HCT116 (cell line): ENCODE results near the gene ABCC11.

Experiments used
- CTCF ChIP-seq, 3 experiments: fragments of 200-600 bp in 1 of 3; sonication (generic) in 1 of 3; IDR thresholded peaks in 2 of 3; conservative IDR thresholded peaks in 1 of 3; 2 replicates each; pipeline ENCODE4 v1.5.1; 2012 to 2017; ENCODE audit warnings: low read depth in 2 of 3, low read length in 2 of 3, antibody characterized with exemption in 1 of 3, borderline replicate concordance in 1 of 3, control low read depth in 1 of 3, mild to moderate bottlenecking in 1 of 3, mixed read lengths in 1 of 3, mixed run types in 1 of 3, moderate library complexity in 1 of 3; ENCODE audit not compliant: insufficient read depth in 1 of 3
- EZH2 ChIP-seq: fragments of 200-600 bp; sonication (generic); IDR thresholded peaks from 2 replicates; pipeline ENCODE4 v1.6.1; 2017; ENCODE audit warnings: antibody characterized with exemption, mixed run types

GRCh38 chr16:48218473-48218872 lies 28.9 kb downstream of the ABCC11 start:
- TF ChIP-seq CTCF (IDR thresholded peaks at IDR 0.05 in 2 of 3, conservative IDR thresholded peaks at IDR 0.05 in 1 of 3; ENCODE audit: borderline replicate concordance in 1 of 3, insufficient read depth in 1 of 3, low read depth in 2 of 3, low read length in 2 of 3) (no peak), EZH2 (no peak)
